Stimulated activated CD8-positive, alpha-beta memory T cell treated with anti-CD3 and anti-CD28 coated beads, Interleukin-15, amount 100 ng/mL, for 48 hours (primary cell): ENCODE results near the gene P4HA1.

Source experiments
- DNase-seq, 2 donors: peaks; one replicate each; pipeline ENCODE4 v3.0.0-alpha.2; 2020; ENCODE audit warnings: low read depth in 2 of 2

The P4HA1 gene

DNA sequence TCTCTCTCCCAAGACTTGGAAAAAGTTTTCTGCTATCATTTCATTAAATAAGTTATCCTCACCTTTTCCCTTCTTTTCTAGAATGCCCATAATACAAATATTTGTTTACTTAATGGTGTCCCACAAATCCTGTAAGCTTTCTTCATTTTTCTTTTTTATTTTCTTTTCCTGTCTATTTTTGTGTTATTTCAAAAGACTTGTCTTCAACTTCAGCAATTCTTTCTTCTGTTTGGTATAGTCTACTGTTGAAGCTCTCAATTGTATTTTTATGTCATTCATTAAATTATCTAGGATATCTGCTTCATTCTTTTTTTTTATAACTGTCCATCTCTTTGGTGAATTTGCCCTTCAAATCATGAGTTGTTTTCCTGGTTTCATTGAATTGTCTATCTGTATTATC is 117.0 kb downstream of the P4HA1 start:
- DNase-seq: no peak

DNA sequence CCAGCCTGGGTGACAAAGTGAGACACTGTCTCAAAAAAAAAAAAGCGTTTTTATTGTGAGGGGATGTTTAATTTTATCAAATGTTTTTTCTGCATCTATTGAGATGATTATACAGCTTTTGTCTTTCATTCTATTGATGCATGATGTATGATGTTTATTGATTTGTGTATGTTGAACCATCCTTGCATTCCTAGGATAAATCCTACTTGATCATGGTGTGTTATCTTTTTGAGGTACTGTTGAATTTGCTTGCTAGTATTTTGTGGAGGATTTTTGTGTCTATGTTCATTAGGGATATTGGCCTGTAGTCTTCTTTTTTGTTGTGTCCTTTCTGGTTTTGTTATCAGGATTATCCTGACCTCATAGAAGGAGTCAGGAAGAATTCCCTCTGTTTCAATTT is 119.8 kb downstream of the P4HA1 start:
- DNase-seq: no peak
